ENCODE results near the gene TAL2.

- TF ChIP-seq, protein P1, sequence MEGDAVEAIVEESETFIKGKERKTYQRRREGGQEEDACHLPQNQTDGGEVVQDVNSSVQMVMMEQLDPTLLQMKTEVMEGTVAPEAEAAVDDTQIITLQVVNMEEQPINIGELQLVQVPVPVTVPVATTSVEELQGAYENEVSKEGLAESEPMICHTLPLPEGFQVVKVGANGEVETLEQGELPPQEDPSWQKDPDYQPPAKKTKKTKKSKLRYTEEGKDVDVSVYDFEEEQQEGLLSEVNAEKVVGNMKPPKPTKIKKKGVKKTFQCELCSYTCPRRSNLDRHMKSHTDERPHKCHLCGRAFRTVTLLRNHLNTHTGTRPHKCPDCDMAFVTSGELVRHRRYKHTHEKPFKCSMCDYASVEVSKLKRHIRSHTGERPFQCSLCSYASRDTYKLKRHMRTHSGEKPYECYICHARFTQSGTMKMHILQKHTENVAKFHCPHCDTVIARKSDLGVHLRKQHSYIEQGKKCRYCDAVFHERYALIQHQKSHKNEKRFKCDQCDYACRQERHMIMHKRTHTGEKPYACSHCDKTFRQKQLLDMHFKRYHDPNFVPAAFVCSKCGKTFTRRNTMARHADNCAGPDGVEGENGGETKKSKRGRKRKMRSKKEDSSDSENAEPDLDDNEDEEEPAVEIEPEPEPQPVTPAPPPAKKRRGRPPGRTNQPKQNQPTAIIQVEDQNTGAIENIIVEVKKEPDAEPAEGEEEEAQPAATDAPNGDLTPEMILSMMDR (IDR thresholded peaks at IDR 0.05), result no peak
- TF ChIP-seq POLR2A (IDR thresholded peaks at IDR 0.05), result no peak
These were observed 36.2 kb downstream of the TAL2 start for GRCh38 chr9:105698348-105698870.
